RPMI7951 (cell line): ENCODE data around the gene PTCD1. TPM values are rescaled to one million over a fixed set of nuclear protein-coding genes. Genes with fewer than 3 reads are reported as not detected.

Source experiments
- DNase-seq: peaks from one replicate; pipeline ENCODE4 v3.0.0-alpha.2; 2012; ENCODE audit warnings: low read depth
- total RNA-seq: library from RNA; depleted of rRNA; stranded (reverse); fragments of >200 nt; shearing (Covaris generic); gene quantifications from 2 replicates; pipeline ENCODE4 v1.2.3, GENCODE V29; 2014; rRNA removed

Gene PTCD1
- total RNA-seq, 1 experiment from 2014 or later = 4.4 TPM

- no peak for DNase-seq
These were observed 68.7 kb downstream of the PTCD1 start for GRCh38 chr7:99369767-99370391.

- DNase-seq = no peak
These were observed 69.7 kb downstream of the PTCD1 start for GRCh38 chr7:99368750-99369389.

Other genes starting within 250 kb of the PTCD1 start
- not detected in 2 replicates for gene KPNA7, start 230.7 kb downstream of the PTCD1 start, total RNA-seq
- 1.1 and 1.2 TPM in 2 replicates for gene MYH16, start 166.0 kb downstream of the PTCD1 start, total RNA-seq
- gene ARPC1A, start 112.9 kb downstream of the PTCD1 start, total RNA-seq = 251 and 266 TPM in 2 replicates
- 248 and 283 TPM in 2 replicates for gene ARPC1B, start 64.1 kb downstream of the PTCD1 start, total RNA-seq
- 82.1 and 129 TPM in 2 replicates for gene PDAP1, start 30.2 kb downstream of the PTCD1 start, total RNA-seq
- 210 and 240 TPM in 2 replicates for gene BUD31, start 29.8 kb downstream of the PTCD1 start, total RNA-seq
- 21.7 and 22.6 TPM in 2 replicates for gene CPSF4, start 145 bp upstream of the PTCD1 start, total RNA-seq
- gene ATP5MF, start 27.4 kb upstream of the PTCD1 start, total RNA-seq = 2,749 and 4,266 TPM in 2 replicates
- gene ZNF789, start 34.1 kb upstream of the PTCD1 start, total RNA-seq = 7.2 and 7.7 TPM in 2 replicates
- 15.9 and 19.2 TPM in 2 replicates for gene ZNF394, start 61.5 kb upstream of the PTCD1 start, total RNA-seq
- 12.7 and 15.4 TPM in 2 replicates for gene ZKSCAN5, start 65.9 kb upstream of the PTCD1 start, total RNA-seq
- 9.5 and 10.8 TPM in 2 replicates for gene FAM200A, start 113.3 kb upstream of the PTCD1 start, total RNA-seq
- 44.4 and 49.5 TPM in 2 replicates for gene ZNF655, start 119.8 kb upstream of the PTCD1 start, total RNA-seq
- gene TMEM225B, start 159.5 kb upstream of the PTCD1 start, total RNA-seq = 0.72 TPM in 1 of 2 replicates, not detected in the other
- gene ZSCAN25, start 178.1 kb upstream of the PTCD1 start, total RNA-seq = 6.1 and 7.9 TPM in 2 replicates
- gene CYP3A5, start 241.2 kb upstream of the PTCD1 start, total RNA-seq = 0.24 and 0.49 TPM in 2 replicates